ENCODE measurements around the gene ETV3. TPM values are rescaled to one million over a fixed set of nuclear protein-coding genes. Genes with fewer than 3 reads are reported as not detected.
A peak's percentile ranks its signal among the peaks of the same experiment; 100 is the strongest.

ETV3 gene
- total and polyA plus RNA-seq, 2 experiments from 2014 or later: 5.2 to 10.6 TPM

GRCh38 chr1:157132111-157132510, 6.1 kb downstream of the ETV3 start:
- in situ Hi-C loops (cut with MboI): no loop called here
- no peaks in the 10 kb centered on the region for H3K9me2 ChIP-seq (ENCODE audit: insufficient read depth)
- no peak overlapping the region for H2AFZ ChIP-seq
- peaks cover 84% of the 10 kb centered on the region for H3K36me3 ChIP-seq (ENCODE audit: low read depth)
- H3K4me1 ChIP-seq (ENCODE audit: insufficient read depth): peaks cover 12% of the 10 kb centered on the region
- TF ChIP-seq EZH2 (IDR thresholded peaks at IDR 0.05; ENCODE audit: insufficient read depth, poor library complexity, severe bottlenecking) (no peak), EZH2phosphoT487 (IDR thresholded peaks at IDR 0.05; ENCODE audit: insufficient read depth, low read depth) (no peak)
- H3K4me2 ChIP-seq (ENCODE audit: unreplicated experiment): no peak overlapping the region
- peaks cover 55% of the 10 kb centered on the region for H3F3A ChIP-seq (ENCODE audit: insufficient read depth)
- H3K27ac ChIP-seq: no peak overlapping the region
- no peak overlapping the region for H3K4me3 ChIP-seq
- H3K9ac ChIP-seq: no peak overlapping the region
- WGBS, 2 experiments (ENCODE audit: low coverage in 1 of 2, low lambda C conversion rate in 2 of 2, missing lambda C conversion rate in 2 of 2): 84 to 90% methylated on average over 5 of the region's 5 CpGs
- 0 out of 2 replicates have a peak, but pooled peaks cover 5% of the 10 kb centered on the region for H4K20me1 ChIP-seq (ENCODE audit: insufficient read depth)
- no peaks in the 10 kb centered on the region for H3K27me3 ChIP-seq (replicated peaks; ENCODE audit: insufficient read depth)
- DNase-seq: no peak
- H3K9me3 ChIP-seq (ENCODE audit: low read depth): no peaks in the 10 kb centered on the region
- H3K79me2 ChIP-seq (ENCODE audit: insufficient read depth): peaks cover 98% of the 10 kb centered on the region

GRCh38 chr1:157131281-157131680, 6.9 kb downstream of the ETV3 start:
- H2AFZ ChIP-seq: no peak overlapping the region
- H3K27ac ChIP-seq: no peak overlapping the region
- peaks cover 84% of the 10 kb centered on the region for H3K36me3 ChIP-seq (ENCODE audit: low read depth)
- TF ChIP-seq EZH2phosphoT487 (IDR thresholded peaks at IDR 0.05; ENCODE audit: insufficient read depth, low read depth) (no peak), EZH2 (IDR thresholded peaks at IDR 0.05; ENCODE audit: insufficient read depth, poor library complexity, severe bottlenecking) (no peak)
- H3K79me2 ChIP-seq (ENCODE audit: insufficient read depth): peaks cover 96% of the 10 kb centered on the region
- DNase-seq: no peak
- WGBS, 2 experiments (ENCODE audit: low coverage in 1 of 2, low lambda C conversion rate in 2 of 2, missing lambda C conversion rate in 2 of 2): 96 to 97% methylated on average over 4 of the region's 4 CpGs
- no peak overlapping the region for H3K4me2 ChIP-seq (ENCODE audit: unreplicated experiment)
- no peaks in the 10 kb centered on the region for H3K9me3 ChIP-seq (ENCODE audit: low read depth)
- H3K27me3 ChIP-seq (replicated peaks; ENCODE audit: insufficient read depth): no peaks in the 10 kb centered on the region
- H3K4me1 ChIP-seq (ENCODE audit: insufficient read depth): peaks cover 9% of the 10 kb centered on the region
- H3K9me2 ChIP-seq (ENCODE audit: insufficient read depth): no peaks in the 10 kb centered on the region
- in situ Hi-C loops (cut with MboI): no loop called here
- H3K4me3 ChIP-seq: no peak overlapping the region
- peaks cover 51% of the 10 kb centered on the region for H3F3A ChIP-seq (ENCODE audit: insufficient read depth)
- H4K20me1 ChIP-seq (ENCODE audit: insufficient read depth): 0 out of 2 replicates have a peak, but pooled peaks cover 5% of the 10 kb centered on the region
- no peak overlapping the region for H3K9ac ChIP-seq

- H3K79me2 ChIP-seq (ENCODE audit: insufficient read depth): peaks cover 75% of the 10 kb centered on the region
- no peaks in the 10 kb centered on the region for H3K9me3 ChIP-seq (ENCODE audit: low read depth)
- H3K9ac ChIP-seq: no peak overlapping the region
- H3K4me1 ChIP-seq (ENCODE audit: insufficient read depth): no peaks in the 10 kb centered on the region
- in situ Hi-C loops (cut with MboI): no loop called here
- no peaks in the 10 kb centered on the region for H3K9me2 ChIP-seq (ENCODE audit: insufficient read depth)
- H3K27ac ChIP-seq: no peak overlapping the region
- H3K4me3 ChIP-seq: no peak overlapping the region
- H3F3A ChIP-seq (ENCODE audit: insufficient read depth): peaks cover 58% of the 10 kb centered on the region
- 71 to 73% methylated on average over 7 of the region's 7 CpGs for WGBS, 2 experiments (ENCODE audit: low coverage in 1 of 2, low lambda C conversion rate in 2 of 2, missing lambda C conversion rate in 2 of 2)
- peaks cover 56% of the 10 kb centered on the region for H3K36me3 ChIP-seq (ENCODE audit: low read depth)
- no peak overlapping the region for H2AFZ ChIP-seq
- no peak overlapping the region for H3K4me2 ChIP-seq (ENCODE audit: unreplicated experiment)
- H4K20me1 ChIP-seq (ENCODE audit: insufficient read depth): no peaks in the 10 kb centered on the region
- TF ChIP-seq EZH2 (IDR thresholded peaks at IDR 0.05; ENCODE audit: insufficient read depth, poor library complexity, severe bottlenecking) (no peak), EZH2phosphoT487 (IDR thresholded peaks at IDR 0.05; ENCODE audit: insufficient read depth, low read depth) (no peak)
- no peaks in the 10 kb centered on the region for H3K27me3 ChIP-seq (replicated peaks; ENCODE audit: insufficient read depth)
- peak; percentile 27 for DNase-seq
Measured at GRCh38 chr1:157124855-157125254, 13.3 kb downstream of the ETV3 start.

GRCh38 chr1:157119448-157119847, 18.7 kb downstream of the ETV3 start:
- peaks cover 31% of the 10 kb centered on the region for H3K79me2 ChIP-seq (ENCODE audit: insufficient read depth)
- no peak overlapping the region for H3K27ac ChIP-seq
- no peaks in the 10 kb centered on the region for H3K9me2 ChIP-seq (ENCODE audit: insufficient read depth)
- 96 to 97% methylated on average over 2 of the region's 2 CpGs for WGBS, 2 experiments (ENCODE audit: low coverage in 1 of 2, low lambda C conversion rate in 2 of 2, missing lambda C conversion rate in 2 of 2)
- H3K9me3 ChIP-seq (ENCODE audit: low read depth): no peaks in the 10 kb centered on the region
- no peak overlapping the region for H3K4me2 ChIP-seq (ENCODE audit: unreplicated experiment)
- no peaks in the 10 kb centered on the region for H3K27me3 ChIP-seq (replicated peaks; ENCODE audit: insufficient read depth)
- in situ Hi-C loops (cut with MboI): no loop called here
- no peak for TF ChIP-seq EZH2 (IDR thresholded peaks at IDR 0.05; ENCODE audit: insufficient read depth, poor library complexity, severe bottlenecking)
- no peak for TF ChIP-seq EZH2phosphoT487 (IDR thresholded peaks at IDR 0.05; ENCODE audit: insufficient read depth, low read depth)
- no peak overlapping the region for H3K9ac ChIP-seq
- peaks cover 18% of the 10 kb centered on the region; the same call in 1 of the 2 replicates for H3K36me3 ChIP-seq (ENCODE audit: low read depth)
- no peak for DNase-seq
- no peak overlapping the region for H2AFZ ChIP-seq
- no peak overlapping the region for H3K4me3 ChIP-seq
- H3F3A ChIP-seq (ENCODE audit: insufficient read depth): peaks cover 30% of the 10 kb centered on the region
- no peaks in the 10 kb centered on the region for H3K4me1 ChIP-seq (ENCODE audit: insufficient read depth)
- H4K20me1 ChIP-seq (ENCODE audit: insufficient read depth): no peaks in the 10 kb centered on the region

GRCh38 chr1:157119008-157119407, 19.2 kb downstream of the ETV3 start:
- Histone ChIP-seq H3K79me2 (ENCODE audit: insufficient read depth) (peaks cover 27% of the 10 kb centered on the region), H3K4me3 (no peak overlapping the region), H3F3A (ENCODE audit: insufficient read depth) (peaks cover 25% of the 10 kb centered on the region), H3K27ac (no peak overlapping the region), H3K27me3 (replicated peaks; ENCODE audit: insufficient read depth) (no peaks in the 10 kb centered on the region), H3K36me3 (ENCODE audit: low read depth) (peaks cover 18% of the 10 kb centered on the region; the same call in 1 of the 2 replicates), H4K20me1 (ENCODE audit: insufficient read depth) (no peaks in the 10 kb centered on the region), H2AFZ (no peak overlapping the region), H3K4me1 (ENCODE audit: insufficient read depth) (no peaks in the 10 kb centered on the region), H3K9me3 (ENCODE audit: low read depth) (no peaks in the 10 kb centered on the region), H3K9me2 (ENCODE audit: insufficient read depth) (no peaks in the 10 kb centered on the region), H3K4me2 (ENCODE audit: unreplicated experiment) (no peak overlapping the region), H3K9ac (no peak overlapping the region)
- DNase-seq: no peak
- TF ChIP-seq EZH2 (IDR thresholded peaks at IDR 0.05; ENCODE audit: insufficient read depth, poor library complexity, severe bottlenecking): no peak
- TF ChIP-seq EZH2phosphoT487 (IDR thresholded peaks at IDR 0.05; ENCODE audit: insufficient read depth, low read depth): no peak
- 86 to 92% methylated on average over 9 of the region's 9 CpGs for WGBS, 2 experiments (ENCODE audit: low coverage in 1 of 2, low lambda C conversion rate in 2 of 2, missing lambda C conversion rate in 2 of 2)
- in situ Hi-C loops (cut with MboI): no loop called here

Measured in GM23248 (cell line).